Measurements from ENCODE around the gene GRID2. TPM values are rescaled to one million over a fixed set of nuclear protein-coding genes. Genes with fewer than 3 reads are reported as not detected.

The GRID2 gene
- total RNA-seq, 1 donor from 2014 or later: 1.3 TPM

DNA sequence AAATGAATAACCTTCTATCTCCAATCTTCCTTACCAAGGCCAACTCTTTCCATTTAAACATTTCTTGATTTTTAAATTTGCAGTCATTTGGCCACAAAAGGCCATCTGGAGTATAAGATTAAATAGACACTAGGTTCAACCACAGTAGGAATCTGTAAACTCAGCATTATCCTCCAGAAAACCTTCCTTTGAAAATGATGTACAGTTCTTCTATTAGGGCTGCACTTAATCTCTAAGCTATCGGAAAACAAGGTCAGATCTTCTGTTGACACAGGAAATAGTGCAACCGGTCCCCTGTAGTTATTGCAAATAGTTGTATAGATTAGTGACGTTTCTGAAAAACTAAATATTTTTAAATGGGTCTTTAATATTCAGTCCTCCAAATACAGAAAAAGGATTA, 1165.8 kb downstream of the GRID2 start:
- Mint-ChIP-seq H3K36me3 (ENCODE audit: low read depth) (no peaks in the 10 kb centered on the region), H3K4me3 (no peak overlapping the region), H3K27me3 (ENCODE audit: low read depth) (no peaks in the 10 kb centered on the region), H3K4me1 (peaks cover under 1% of the 10 kb centered on the region), H3K27ac (ENCODE audit: unreplicated experiment) (no peak overlapping the region), H3K9me3 (no peaks in the 10 kb centered on the region)
- no peak for DNase-seq (ENCODE audit: low read depth, low spot score)
- TF ChIP-seq, protein P1, sequence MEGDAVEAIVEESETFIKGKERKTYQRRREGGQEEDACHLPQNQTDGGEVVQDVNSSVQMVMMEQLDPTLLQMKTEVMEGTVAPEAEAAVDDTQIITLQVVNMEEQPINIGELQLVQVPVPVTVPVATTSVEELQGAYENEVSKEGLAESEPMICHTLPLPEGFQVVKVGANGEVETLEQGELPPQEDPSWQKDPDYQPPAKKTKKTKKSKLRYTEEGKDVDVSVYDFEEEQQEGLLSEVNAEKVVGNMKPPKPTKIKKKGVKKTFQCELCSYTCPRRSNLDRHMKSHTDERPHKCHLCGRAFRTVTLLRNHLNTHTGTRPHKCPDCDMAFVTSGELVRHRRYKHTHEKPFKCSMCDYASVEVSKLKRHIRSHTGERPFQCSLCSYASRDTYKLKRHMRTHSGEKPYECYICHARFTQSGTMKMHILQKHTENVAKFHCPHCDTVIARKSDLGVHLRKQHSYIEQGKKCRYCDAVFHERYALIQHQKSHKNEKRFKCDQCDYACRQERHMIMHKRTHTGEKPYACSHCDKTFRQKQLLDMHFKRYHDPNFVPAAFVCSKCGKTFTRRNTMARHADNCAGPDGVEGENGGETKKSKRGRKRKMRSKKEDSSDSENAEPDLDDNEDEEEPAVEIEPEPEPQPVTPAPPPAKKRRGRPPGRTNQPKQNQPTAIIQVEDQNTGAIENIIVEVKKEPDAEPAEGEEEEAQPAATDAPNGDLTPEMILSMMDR (conservative IDR thresholded peaks at IDR 0.05): no peak

DNA sequence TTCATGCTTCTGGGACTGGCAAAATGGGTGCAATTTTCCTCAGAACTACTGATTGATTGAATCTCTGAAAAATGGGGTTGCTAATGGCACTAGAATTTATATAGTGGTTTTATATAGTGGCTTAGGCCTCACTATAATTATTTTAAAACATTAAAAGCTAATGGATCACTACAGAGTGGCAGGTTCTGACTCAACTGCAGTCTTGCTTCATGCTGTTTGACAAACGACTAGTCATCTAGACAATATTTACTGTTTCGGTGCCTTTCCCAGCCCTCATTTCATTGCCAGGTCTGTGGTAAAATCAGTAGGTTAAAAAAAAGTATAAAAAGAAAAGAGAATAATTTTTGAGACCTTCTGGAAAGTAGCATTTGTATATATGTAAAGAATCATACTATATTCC, 1172.0 kb downstream of the GRID2 start:
- Mint-ChIP-seq H3K27ac (ENCODE audit: unreplicated experiment) (no peak overlapping the region), H3K4me1 (peaks cover 9% of the 10 kb centered on the region), H3K4me3 (no peak overlapping the region), H3K27me3 (ENCODE audit: low read depth) (no peaks in the 10 kb centered on the region), H3K9me3 (no peaks in the 10 kb centered on the region), H3K36me3 (ENCODE audit: low read depth) (no peaks in the 10 kb centered on the region)
- no peak for DNase-seq (ENCODE audit: low read depth, low spot score)
- TF ChIP-seq, protein P1 (conservative IDR thresholded peaks at IDR 0.05): no peak

DNA sequence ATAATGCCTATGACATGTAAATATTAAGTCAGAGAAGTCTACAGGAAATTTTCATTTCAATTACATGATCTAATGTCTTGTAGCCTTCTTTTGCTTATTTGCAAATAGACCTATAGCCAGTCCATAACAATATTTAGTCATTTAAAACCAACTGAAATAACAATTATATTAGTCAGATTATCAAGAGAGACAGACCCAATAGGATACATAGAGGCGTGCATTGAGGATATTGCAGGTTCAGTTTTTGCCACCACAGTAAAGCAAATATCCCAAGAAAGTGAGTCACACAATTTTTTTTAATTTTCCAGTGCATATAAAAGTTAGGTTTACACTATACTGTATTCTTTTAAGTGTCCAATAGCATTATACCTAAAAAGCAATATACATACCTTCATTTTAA, 1175.0 kb downstream of the GRID2 start:
- Mint-ChIP-seq H3K36me3 (ENCODE audit: low read depth) (no peaks in the 10 kb centered on the region), H3K9me3 (no peaks in the 10 kb centered on the region), H3K27ac (ENCODE audit: unreplicated experiment) (no peak overlapping the region), H3K4me3 (no peak overlapping the region), H3K27me3 (ENCODE audit: low read depth) (no peaks in the 10 kb centered on the region), H3K4me1 (peaks cover 9% of the 10 kb centered on the region)
- TF ChIP-seq, protein P1 (conservative IDR thresholded peaks at IDR 0.05): no peak
- DNase-seq (ENCODE audit: low read depth, low spot score): no peak

DNA sequence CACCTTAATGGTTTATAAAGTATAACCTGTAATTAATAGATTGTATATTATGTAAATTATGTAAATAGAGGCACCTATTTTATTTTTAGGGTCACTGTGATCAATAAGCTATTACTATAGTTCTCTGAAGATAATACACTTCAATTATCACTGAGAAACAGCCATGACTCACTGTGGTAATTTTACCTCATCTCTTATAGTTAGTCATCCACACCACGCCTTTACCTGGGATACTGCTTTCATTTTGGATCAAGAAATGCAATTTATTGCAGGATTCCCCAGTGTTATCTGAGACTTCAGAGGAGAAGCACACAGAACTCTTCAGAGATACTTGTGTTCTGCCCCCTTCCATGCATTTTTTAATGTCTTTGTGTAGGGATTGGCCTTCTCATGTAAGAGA, 1176.7 kb downstream of the GRID2 start:
- no peak overlapping the region for H3K27ac Mint-ChIP-seq (ENCODE audit: unreplicated experiment)
- peaks cover under 1% of the 10 kb centered on the region for H3K4me1 Mint-ChIP-seq
- H3K4me3 Mint-ChIP-seq: no peak overlapping the region
- H3K9me3 Mint-ChIP-seq: no peaks in the 10 kb centered on the region
- H3K36me3 Mint-ChIP-seq (ENCODE audit: low read depth): no peaks in the 10 kb centered on the region
- TF ChIP-seq, protein P1 (conservative IDR thresholded peaks at IDR 0.05): no peak
- DNase-seq (ENCODE audit: low read depth, low spot score): no peak
- H3K27me3 Mint-ChIP-seq (ENCODE audit: low read depth): no peaks in the 10 kb centered on the region

DNA sequence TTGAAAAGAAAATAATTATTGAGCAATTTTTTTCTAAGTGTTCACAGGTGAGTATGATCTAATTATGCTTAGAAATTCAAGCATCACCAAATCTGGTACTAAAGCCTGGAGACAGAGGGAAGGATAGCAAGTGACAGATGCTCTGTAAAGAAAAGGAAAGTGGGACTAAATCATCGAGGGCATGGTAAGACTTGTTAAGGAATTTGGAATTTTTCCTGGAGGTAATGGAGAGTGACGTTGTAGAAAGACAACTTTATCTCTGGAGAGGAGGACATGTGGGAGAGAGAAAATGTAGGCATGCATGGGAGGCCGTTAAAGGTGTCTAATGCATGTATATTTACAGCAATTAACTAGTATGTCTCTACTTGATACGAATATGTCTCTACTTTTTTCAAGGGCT, 1191.6 kb downstream of the GRID2 start:
- Mint-ChIP-seq H3K27me3 (ENCODE audit: low read depth) (no peaks in the 10 kb centered on the region), H3K4me1 (no peaks in the 10 kb centered on the region), H3K4me3 (no peak overlapping the region), H3K36me3 (ENCODE audit: low read depth) (no peaks in the 10 kb centered on the region), H3K9me3 (no peaks in the 10 kb centered on the region), H3K27ac (ENCODE audit: unreplicated experiment) (no peak overlapping the region)
- DNase-seq (ENCODE audit: low read depth, low spot score): no peak
- TF ChIP-seq, protein P1 (conservative IDR thresholded peaks at IDR 0.05): no peak

DNA sequence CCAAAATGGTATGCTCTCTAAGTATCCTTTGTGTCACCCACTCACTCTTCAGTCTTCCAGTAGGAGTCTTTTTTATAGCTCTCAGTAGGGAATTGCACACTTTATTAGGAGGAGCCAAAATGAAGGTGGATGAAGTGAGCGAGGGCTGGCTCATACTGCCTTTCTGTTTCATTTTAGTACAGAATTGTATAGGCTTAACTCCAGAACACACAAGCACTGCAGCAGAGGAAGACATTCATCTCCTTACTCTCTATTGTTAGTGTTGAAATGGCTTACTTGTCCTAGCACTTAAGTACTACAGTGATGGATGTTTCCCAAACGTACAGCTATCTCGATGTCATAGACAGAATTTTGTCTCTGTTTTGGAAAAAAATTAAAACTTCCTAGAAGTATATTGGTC, 1197.5 kb downstream of the GRID2 start:
- no peak overlapping the region for H3K27ac Mint-ChIP-seq (ENCODE audit: unreplicated experiment)
- TF ChIP-seq, protein P1 (conservative IDR thresholded peaks at IDR 0.05): no peak

More for the DNA sequence above, 1197.5 kb downstream of the GRID2 start:
- no peak for DNase-seq (ENCODE audit: low read depth, low spot score)
- Mint-ChIP-seq H3K36me3 (ENCODE audit: low read depth) (no peaks in the 10 kb centered on the region), H3K27me3 (ENCODE audit: low read depth) (no peaks in the 10 kb centered on the region), H3K9me3 (no peaks in the 10 kb centered on the region), H3K4me3 (no peak overlapping the region), H3K4me1 (no peaks in the 10 kb centered on the region)

All from neural crest cell (in vitro differentiated cells).